Kasumi-1 (cell line): Measurements from ENCODE around the gene DGKH.
"Not testable (repeated sequence)": the region's sequence is repeated elsewhere in the genome, so short reads cannot be mapped to it uniquely, and the experiment has no call there.

Experiments used
- DNase-seq, 2 experiments: peaks; one replicate each; lab custom pipeline; 2025; lab: John Stamatoyannopoulos, UW

The DGKH gene

DNA sequence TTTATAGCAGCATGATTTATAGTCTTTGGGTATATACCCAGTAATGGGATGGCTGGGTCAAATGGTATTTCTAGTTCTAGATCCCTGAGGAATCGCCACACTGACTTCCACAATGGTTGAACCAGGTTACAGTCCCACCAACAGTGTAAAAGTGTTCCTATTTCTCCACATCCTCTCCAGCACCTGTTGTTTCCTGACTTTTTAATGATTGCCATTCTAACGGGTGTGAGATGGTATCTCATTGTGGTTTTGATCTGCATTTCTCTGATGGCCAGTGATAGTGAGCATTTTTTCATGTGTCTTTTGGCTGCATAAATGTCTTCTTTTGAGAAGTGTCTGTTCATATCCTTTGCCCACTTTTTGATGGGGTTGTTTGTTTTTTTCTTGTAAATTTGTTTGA is 114.9 kb downstream of the DGKH start:
- not testable (repeated sequence) for DNase-seq

- not testable (repeated sequence) for DNase-seq
Measured at GRCh38 chr13:42163910-42164309, 115.5 kb downstream of the DGKH start.

DNA sequence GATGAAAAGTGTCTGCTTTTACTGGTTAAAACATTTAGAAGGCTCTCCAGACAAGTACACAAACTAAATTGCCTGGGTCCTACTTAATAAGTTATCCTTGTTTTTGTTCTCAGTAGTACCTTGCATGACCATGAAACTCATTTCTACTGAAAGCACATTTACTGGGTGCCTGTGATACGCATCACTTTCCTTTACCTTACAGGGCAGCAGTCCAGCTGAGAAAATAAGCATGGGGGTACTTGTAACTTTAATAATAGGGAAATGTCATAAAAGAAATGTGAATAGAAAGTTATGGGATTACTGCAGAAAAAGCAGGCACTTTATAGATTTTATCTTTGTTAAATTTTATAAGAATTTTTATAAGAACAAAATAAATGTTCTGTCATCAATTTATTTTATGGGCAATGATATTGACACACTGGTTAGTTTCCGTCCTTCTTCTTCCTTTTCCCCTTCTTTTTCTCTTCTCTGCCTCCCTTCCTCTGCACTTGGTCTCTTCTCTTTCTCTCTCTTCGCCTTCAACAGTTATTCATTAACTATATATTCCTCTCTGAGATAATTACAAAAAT is 116.2 kb downstream of the DGKH start:
- no peak for DNase-seq

- DNase-seq, result no peak
Measured at GRCh38 chr13:42168496-42168895, 120.0 kb downstream of the DGKH start.

DNA sequence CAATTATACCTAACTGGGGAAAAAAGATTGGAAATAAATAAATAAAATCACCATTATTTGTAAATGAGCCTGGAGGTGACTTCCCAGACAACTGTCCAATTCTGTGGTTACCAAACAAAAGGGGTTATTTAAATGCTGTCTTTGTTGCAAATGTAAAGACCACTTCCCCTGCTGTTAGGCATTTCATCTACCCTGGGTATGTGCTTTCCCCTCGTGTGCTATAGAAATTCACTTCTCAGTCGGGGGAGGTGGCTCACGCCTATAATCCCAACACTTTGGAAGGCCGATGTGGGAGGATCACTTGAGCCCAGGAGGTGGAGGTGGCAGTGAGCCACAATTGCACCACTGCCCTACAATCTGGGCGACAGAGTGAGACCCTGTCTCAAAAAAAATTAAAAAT is 121.6 kb downstream of the DGKH start:
- no peak for DNase-seq

DNA sequence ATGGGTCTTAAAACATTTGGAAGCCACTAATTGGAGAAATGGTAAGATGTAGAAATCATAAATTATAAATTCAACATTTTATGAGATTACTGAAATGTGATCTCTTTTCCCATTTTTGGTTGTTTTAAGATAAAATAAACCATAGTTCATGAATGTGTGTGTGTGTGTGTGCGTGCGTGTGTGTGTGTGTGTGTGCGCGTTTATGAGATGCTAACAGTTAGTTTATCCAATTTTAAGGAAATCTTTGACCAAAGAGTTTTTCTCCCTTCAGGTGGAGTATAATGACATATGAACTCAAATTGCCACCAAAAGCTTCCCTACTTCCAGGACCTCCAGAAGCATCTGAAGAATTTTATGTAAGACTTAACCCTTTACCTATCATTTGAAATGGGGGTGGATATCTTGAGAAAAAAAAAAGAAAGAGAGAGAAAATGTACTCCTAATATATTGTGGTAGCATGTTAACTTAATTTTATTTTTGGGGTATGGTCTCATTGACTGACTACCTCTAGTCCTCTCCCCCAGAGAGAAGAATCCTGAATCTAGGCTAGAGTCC is 125.4 kb downstream of the DGKH start:
- no peak for DNase-seq

- no peak for DNase-seq
Measured at GRCh38 chr13:42174344-42175162, 126.1 kb downstream of the DGKH start.

- peak; percentile 3 to 8 for DNase-seq
Measured at GRCh38 chr13:42176294-42176693, 127.8 kb downstream of the DGKH start.

- no peak for DNase-seq
Measured at GRCh38 chr13:42177189-42177588, 128.7 kb downstream of the DGKH start.

DNA sequence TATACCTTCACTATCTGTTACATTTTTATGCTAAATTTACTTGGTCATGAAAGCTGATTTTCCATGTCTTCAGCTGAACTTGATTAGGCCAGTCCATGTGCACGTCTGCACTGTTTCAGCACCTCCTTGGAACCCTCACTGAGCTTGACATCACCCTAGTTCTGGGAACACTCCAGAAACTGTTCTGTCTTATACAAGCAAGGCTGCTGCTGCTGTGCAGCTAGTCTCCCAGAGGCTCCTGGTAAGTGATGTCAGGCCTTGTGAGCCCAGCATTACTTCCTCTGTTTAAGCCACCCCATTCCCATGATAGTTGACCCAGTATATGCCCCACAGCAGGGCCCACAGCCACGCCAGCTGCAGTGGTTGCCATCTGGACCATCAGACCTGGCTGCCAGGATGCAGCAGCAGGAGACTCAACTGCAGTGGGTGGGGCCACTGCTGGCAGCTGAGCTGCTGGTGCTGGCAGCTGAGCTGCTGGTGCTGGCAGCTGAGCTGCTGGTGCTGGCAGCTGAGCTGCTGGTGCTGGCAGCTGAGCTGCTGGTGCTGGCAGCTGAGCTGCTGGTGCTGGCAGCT is 133.0 kb downstream of the DGKH start:
- no peak for DNase-seq

DNA sequence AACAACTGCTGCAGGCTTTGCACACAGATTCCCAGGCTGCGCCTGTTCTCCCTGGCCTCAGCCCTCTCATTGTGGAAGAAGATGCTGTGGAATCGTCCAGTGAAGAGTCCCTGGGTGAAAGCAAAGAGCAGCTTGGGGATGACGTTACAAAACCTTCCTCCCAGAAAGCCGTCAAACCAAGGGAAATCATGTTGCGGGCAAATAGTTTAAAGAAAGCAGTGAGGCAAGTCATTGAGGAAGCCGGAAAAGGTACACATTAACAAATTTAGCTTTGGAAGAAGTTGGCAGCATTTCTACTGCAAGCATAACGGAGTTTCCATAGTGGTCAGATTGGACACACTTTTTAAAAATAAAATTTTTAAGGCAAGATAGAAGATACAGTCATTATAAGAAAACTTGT is 140.6 kb downstream of the DGKH start:
- no peak for DNase-seq

GRCh38 chr13:42190529-42190928 is 142.1 kb downstream of the DGKH start:
- no peak for DNase-seq

DNA sequence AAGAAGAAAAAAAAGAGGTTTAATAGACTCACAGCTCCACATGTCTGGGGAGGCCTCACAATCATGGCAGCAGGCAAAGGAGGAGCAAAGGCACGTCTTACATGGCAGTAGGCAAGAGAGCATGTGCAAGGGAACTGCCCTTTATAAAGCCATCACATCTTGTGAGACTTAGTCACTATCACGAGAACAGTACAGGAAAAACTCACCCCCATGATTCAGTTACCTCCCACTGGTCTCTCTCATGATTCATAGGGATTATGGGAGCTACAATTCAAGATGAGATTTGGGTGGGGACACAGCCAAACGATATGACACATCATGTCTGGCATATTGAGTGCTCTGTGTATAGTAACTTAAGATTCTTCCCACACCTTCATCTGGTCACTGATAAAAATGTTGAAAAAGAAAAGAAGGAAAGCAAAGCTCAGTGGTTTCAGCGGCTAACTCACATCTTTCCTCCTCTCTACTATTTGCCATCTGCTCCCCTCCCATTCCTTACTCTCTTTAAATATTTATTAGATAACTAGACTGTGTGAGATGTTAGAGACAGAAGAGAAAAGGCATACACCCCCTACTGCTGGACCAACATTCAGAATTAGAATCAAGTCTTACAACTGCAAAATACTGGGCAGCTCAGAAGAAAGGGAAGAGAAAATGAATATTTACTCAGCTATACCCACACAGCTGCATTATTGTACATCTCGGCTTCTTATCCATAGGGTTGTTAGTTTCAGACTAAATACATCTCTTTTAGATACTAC is 163.4 kb downstream of the DGKH start:
- no peak for DNase-seq

DNA sequence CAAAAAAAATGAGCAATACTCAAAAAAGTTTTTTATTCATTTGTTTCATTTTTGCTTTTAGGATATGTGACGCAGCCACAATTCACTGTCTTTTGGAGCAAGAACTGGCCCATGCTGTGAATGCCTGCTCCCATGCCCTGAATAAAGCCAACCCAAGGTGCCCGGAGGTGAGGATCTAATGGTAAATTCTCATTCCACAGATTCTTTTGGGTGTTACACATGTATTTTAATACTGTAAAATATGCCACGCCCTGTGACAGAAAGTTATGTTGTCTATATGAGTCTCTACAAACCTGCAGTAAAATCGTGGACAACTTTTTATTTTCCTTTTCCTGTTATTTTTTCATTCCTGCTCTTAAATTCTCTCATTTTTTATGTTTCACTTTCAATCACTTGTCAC is 166.0 kb downstream of the DGKH start:
- no peak for DNase-seq

- DNase-seq, result peak; percentile 52 to 53
Measured at GRCh38 chr13:42215578-42216421, 167.4 kb downstream of the DGKH start.

DNA sequence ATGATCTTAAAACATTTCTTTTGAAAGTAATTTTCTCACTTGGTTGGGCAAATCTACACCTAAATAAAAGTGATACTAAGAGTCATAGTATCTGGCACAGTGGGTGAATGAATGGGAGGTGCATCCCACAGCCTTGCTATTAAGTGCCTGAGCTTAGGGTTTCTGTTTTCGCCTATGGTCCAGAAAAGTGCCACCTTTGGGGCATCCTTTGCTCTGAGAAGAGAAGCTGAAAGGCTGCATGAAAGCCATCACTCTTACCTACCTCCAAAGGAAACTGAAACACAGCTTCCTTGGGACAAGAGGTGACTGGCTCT is 167.9 kb downstream of the DGKH start:
- DNase-seq, result no peak

GRCh38 chr13:42218576-42218975 is 170.1 kb downstream of the DGKH start:
- no peak for DNase-seq

- no peak for DNase-seq
Measured at GRCh38 chr13:42219051-42219450, 170.6 kb downstream of the DGKH start.

DNA sequence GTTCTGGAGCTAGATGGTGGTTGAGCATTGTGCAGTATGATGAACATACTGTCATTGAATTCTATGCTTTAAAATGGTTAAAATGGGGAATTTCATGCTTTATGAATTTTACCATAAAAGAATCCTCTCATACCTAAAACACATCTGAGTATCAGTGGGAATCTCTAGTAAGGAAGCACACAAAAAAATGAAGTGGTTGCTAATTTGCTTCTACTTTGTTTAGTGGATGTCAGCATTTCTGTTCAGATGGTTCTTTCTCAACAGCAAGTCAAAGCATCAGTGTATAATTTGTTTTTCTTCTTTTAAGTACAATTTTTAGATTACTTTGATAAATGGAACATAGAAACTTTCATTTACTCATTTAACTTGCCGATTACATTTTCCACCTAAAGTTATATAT is 171.4 kb downstream of the DGKH start:
- no peak for DNase-seq

GRCh38 chr13:42221121-42221765 is 172.8 kb downstream of the DGKH start:
- DNase-seq, result no peak

- no peak for DNase-seq
Measured at GRCh38 chr13:42223681-42224080, 175.2 kb downstream of the DGKH start.
